Stimulated activated CD4-positive, alpha-beta T cell treated with anti-CD3 and anti-CD28 coated beads, Interleukin-4, amount 100 ng/mL, for 4 hours (primary cell): ENCODE data around the gene PTHLH.

Experiments
- DNase-seq, 2 experiments: peaks; one replicate each; pipeline ENCODE4 v3.0.0-alpha.2; 2020

The PTHLH gene

GRCh38 chr12:27934276-27934675 is 38.3 kb downstream of the PTHLH start:
- DNase-seq: no peak

GRCh38 chr12:27931390-27931789 is 41.1 kb downstream of the PTHLH start:
- no peak for DNase-seq

- DNase-seq: no peak
These were observed 45.2 kb downstream of the PTHLH start for GRCh38 chr12:27927347-27927746.

GRCh38 chr12:27924350-27925135 is 48.0 kb downstream of the PTHLH start:
- DNase-seq: no peak

- DNase-seq: no peak
These were observed 49.9 kb downstream of the PTHLH start for GRCh38 chr12:27922531-27923139.

GRCh38 chr12:27919671-27920235 is 52.8 kb downstream of the PTHLH start:
- DNase-seq: no peak

GRCh38 chr12:27915536-27915935 is 57.0 kb downstream of the PTHLH start:
- no peak for DNase-seq

GRCh38 chr12:27915021-27915420 is 57.5 kb downstream of the PTHLH start:
- no peak for DNase-seq

- no peak for DNase-seq
These were observed 58.4 kb downstream of the PTHLH start for GRCh38 chr12:27913999-27914614.

GRCh38 chr12:27911397-27911796 is 61.1 kb downstream of the PTHLH start:
- DNase-seq: no peak
